ENCODE results near the gene E2F2. TPM values are rescaled to one million over a fixed set of nuclear protein-coding genes. Genes with fewer than 3 reads are reported as not detected.
A peak's percentile ranks its signal among the peaks of the same experiment; 100 is the strongest.

The E2F2 gene
- total RNA-seq, 1 experiment from 2014 or later = 0.89 TPM

DNA sequence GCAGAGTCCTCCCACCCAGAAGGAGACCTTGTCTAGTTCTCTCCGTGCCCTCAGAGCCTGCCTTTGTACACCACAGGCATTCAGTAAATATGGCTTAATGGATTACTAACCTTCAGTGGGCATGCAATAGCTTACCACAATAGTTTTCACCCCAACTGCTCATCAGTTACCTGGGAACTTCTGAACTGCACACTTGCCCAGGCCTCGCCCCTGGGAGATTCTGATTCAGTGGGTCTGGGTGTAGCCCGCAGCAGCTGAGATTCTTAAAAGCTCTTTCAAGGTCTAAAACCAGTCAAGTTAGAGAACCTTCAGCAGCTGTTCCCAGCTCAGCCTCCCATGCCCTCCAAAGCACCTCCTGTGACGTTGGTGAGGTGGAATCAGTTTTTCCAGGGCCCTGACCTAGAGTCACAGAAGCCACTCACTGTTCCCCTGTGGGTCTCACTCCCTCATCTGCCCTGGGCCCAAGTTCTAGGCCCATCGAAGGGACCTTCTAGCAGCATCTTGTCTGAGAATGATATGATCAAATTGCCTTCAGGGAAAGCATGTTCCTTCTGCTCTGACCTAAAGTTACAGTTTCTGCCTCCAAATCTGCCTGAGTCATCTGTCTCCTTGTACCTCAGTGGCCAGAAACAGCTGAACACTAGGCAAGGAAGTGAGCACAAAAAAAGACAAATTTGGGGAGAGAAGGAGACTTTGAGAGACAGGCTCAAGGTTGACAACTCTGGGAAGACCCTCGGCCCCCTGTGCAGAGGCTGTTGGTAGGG is 57.8 kb downstream of the E2F2 start:
- Mint-ChIP-seq H3K36me3 (ENCODE audit: insufficient read depth, unreplicated experiment) (no peaks in the 10 kb centered on the region), H3K27me3 (ENCODE audit: insufficient read depth, unreplicated experiment) (no peaks in the 10 kb centered on the region), H3K4me1 (ENCODE audit: insufficient read depth, unreplicated experiment) (peaks cover 44% of the 10 kb centered on the region), H3K27ac (ENCODE audit: low read depth, unreplicated experiment) (peak overlapping the region; percentile 76), H3K4me3 (ENCODE audit: unreplicated experiment) (no peak overlapping the region), H3K9me3 (ENCODE audit: unreplicated experiment) (no peaks in the 10 kb centered on the region)
- ChIA-PET POLR2A (interaction anchor here (0.7 to 1.7 kb wide), 6 partner anchors 13 to 218 kb away, joined by 3 to 6 read pairs (median 3); partner anchors contain the start of genes HNRNPR and RPL11), CTCF (interaction anchor here (1.0 to 1.1 kb wide), 2 partner anchors 23 to 67 kb away, joined by 3 to 5 read pairs; no protein-coding TSS in a partner anchor)
- no TSS peak for BruUV-seq (replicated peaks)
- TF ChIP-seq, protein P1, sequence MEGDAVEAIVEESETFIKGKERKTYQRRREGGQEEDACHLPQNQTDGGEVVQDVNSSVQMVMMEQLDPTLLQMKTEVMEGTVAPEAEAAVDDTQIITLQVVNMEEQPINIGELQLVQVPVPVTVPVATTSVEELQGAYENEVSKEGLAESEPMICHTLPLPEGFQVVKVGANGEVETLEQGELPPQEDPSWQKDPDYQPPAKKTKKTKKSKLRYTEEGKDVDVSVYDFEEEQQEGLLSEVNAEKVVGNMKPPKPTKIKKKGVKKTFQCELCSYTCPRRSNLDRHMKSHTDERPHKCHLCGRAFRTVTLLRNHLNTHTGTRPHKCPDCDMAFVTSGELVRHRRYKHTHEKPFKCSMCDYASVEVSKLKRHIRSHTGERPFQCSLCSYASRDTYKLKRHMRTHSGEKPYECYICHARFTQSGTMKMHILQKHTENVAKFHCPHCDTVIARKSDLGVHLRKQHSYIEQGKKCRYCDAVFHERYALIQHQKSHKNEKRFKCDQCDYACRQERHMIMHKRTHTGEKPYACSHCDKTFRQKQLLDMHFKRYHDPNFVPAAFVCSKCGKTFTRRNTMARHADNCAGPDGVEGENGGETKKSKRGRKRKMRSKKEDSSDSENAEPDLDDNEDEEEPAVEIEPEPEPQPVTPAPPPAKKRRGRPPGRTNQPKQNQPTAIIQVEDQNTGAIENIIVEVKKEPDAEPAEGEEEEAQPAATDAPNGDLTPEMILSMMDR (IDR thresholded peaks at IDR 0.05; ENCODE audit: unreplicated experiment) = no peak
- intact Hi-C loops (cut with micrococcal nuclease) = no loop called here
- no peak for DNase-seq (ENCODE audit: unreplicated experiment)

DNA sequence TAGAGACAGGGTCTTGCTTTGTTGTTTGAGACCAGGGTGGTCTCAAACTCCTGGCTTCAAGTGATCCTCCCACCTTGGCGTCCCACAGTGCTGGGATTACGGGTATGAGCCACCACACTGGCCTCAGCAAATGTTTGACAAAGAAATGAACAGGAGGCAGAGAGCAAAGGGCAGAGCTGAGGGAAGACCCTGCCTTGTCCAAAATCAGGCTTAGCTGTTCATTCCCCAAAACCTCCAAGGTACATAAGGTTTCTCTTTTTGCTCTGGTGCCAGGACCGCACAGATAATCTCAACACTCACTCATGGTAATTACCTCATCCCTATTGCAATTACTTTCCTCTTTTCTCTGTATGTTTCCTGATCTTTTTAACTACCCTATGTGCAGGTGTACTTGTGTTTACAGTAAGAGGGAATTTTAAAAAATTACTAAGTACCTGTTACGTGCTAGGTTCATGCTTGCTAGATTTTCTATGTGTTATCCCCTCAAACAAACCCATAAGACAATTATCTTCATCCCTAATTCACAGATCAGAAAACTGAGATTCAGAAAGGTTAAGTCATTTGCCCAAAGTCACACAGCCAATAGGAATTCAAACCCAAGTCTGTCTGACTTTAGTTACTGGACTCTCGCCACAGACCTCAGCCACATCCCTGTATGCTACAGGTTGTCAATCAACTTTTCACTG is 58.5 kb downstream of the E2F2 start:
- ChIA-PET CTCF (interaction anchor here (1.0 to 1.1 kb wide), 2 partner anchors 24 to 68 kb away, joined by 3 to 5 read pairs; no protein-coding TSS in a partner anchor), POLR2A (interaction anchor here (0.7 to 1.7 kb wide), 2 partner anchors 12 to 219 kb away, joined by 3 to 6 read pairs; partner anchors contain the start of gene RPL11)
- Mint-ChIP-seq H3K36me3 (ENCODE audit: insufficient read depth, unreplicated experiment) (no peaks in the 10 kb centered on the region), H3K27ac (ENCODE audit: low read depth, unreplicated experiment) (peak overlapping the region; percentile 76), H3K4me3 (ENCODE audit: unreplicated experiment) (no peak overlapping the region), H3K4me1 (ENCODE audit: insufficient read depth, unreplicated experiment) (peaks cover 40% of the 10 kb centered on the region), H3K9me3 (ENCODE audit: unreplicated experiment) (no peaks in the 10 kb centered on the region), H3K27me3 (ENCODE audit: insufficient read depth, unreplicated experiment) (no peaks in the 10 kb centered on the region)
- intact Hi-C loops (cut with micrococcal nuclease) = no loop called here
- TF ChIP-seq, protein P1 (IDR thresholded peaks at IDR 0.05; ENCODE audit: unreplicated experiment) = no peak
- DNase-seq (ENCODE audit: unreplicated experiment) = no peak
- BruUV-seq (replicated peaks) = no TSS peak

DNA sequence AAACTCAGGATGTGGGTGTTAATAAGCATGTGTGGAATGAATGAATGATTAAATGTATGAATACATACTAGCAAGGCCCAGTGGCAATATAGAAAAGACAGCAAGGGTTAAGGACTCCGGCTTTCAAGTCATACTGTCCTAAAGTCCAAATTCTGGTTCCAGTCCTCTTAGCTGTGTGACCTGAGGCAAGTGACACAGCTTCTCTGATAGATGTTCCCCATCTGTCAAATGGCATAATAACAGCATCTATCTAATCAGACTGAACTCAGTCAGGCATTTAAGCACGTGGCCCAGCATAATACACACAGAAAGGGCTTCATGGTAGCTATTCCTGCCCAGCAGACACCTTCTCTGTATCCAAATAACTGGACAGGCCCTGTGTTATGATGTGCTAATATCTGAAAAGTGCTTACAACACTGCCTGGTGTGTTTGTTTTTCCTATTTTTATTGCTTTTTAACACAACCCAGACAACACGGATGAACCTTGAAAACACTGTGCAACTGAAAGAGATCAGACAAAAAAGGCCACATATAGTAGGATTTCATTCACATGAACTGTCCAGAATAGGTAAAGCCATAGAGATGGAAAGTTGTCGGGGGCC is 59.5 kb downstream of the E2F2 start:
- Mint-ChIP-seq H3K36me3 (ENCODE audit: insufficient read depth, unreplicated experiment) (no peaks in the 10 kb centered on the region), H3K9me3 (ENCODE audit: unreplicated experiment) (no peaks in the 10 kb centered on the region), H3K4me1 (ENCODE audit: insufficient read depth, unreplicated experiment) (peaks cover 34% of the 10 kb centered on the region), H3K4me3 (ENCODE audit: unreplicated experiment) (no peak overlapping the region), H3K27me3 (ENCODE audit: insufficient read depth, unreplicated experiment) (no peaks in the 10 kb centered on the region), H3K27ac (ENCODE audit: low read depth, unreplicated experiment) (peak overlapping the region; percentile 76)
- TF ChIP-seq, protein P1 (IDR thresholded peaks at IDR 0.05; ENCODE audit: unreplicated experiment) = no peak
- no peak for DNase-seq (ENCODE audit: unreplicated experiment)
- intact Hi-C loops (cut with micrococcal nuclease) = no loop called here
- ChIA-PET CTCF (no interaction called here), POLR2A (interaction anchor here (0.5 to 1.0 kb wide), 3 partner anchors 11 to 653 kb away, joined by 3 read pairs; no protein-coding TSS in a partner anchor)
- BruUV-seq (replicated peaks) = no TSS peak

Measured in MCF 10A (cell line).